ENCODE measurements around the gene SPAG16.

The SPAG16 gene

DNA sequence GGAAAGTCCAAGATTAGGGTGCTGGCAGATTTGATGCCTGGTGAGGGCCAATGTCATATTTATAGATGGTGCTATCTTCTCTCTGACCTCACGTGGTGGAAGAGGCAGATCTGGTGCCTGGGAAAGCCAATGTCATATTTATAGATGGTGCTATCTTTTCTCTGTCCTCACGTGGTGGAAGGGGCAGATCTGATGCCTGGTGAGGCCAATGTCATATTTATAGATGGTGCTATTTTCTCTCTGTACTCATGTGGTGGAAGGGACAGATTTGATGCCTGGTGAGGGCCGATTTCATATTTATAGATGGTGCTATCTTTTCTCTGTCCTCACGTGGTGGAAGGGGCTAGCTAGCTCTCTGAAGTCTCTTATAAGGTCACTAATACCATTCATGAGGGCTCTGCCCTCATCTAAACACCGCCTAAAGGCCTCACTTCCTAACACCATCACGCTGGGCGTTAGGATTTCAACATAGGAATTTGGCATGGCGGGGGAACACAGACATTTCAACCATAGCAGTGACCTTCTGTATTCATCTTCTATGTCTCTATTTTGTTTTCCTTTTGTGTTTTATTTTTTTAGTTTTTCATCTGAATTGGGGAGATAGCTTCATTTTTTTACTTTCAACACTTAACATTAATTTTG, 278.4 kb downstream of the SPAG16 start:
- DNase-seq (ENCODE audit: low spot score in 2 of 2): no peak
- no peak overlapping the region for H3K4me3 ChIP-seq
- H3K27me3 ChIP-seq (ENCODE audit: low read depth): no peaks in the 10 kb centered on the region
- H3K4me1 ChIP-seq: no peaks in the 10 kb centered on the region
- in situ Hi-C loops (cut with MboI; ENCODE audit: low sequenced_read_pairs): no loop called here
- H3K36me3 ChIP-seq (replicated peaks): no peaks in the 10 kb centered on the region
- H3K9me3 ChIP-seq: no peaks in the 10 kb centered on the region

DNA sequence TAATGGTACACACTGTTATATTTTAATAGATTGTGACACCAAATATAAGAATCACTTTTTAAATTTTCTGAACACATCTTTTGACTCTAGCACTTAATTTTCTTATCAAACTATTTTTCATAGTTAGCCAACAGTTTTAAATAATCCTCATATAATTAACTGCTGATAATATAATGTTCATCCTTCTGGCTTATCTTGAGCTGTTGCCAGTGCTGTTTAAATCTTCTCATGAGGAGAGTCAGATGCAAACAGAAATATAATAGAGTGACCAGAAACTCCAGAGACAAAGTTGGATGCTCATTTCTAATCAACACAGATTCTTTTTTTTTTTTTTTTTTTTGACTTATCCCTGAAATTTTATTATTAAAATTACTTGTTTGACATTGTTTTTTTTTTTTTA, 282.6 kb downstream of the SPAG16 start:
- no peak overlapping the region for H3K4me3 ChIP-seq
- H3K4me1 ChIP-seq: no peaks in the 10 kb centered on the region
- in situ Hi-C loops (cut with MboI; ENCODE audit: low sequenced_read_pairs): no loop called here
- no peaks in the 10 kb centered on the region for H3K9me3 ChIP-seq
- DNase-seq (ENCODE audit: low spot score in 2 of 2): no peak
- H3K27me3 ChIP-seq (ENCODE audit: low read depth): no peaks in the 10 kb centered on the region
- H3K36me3 ChIP-seq (replicated peaks): no peaks in the 10 kb centered on the region

DNA sequence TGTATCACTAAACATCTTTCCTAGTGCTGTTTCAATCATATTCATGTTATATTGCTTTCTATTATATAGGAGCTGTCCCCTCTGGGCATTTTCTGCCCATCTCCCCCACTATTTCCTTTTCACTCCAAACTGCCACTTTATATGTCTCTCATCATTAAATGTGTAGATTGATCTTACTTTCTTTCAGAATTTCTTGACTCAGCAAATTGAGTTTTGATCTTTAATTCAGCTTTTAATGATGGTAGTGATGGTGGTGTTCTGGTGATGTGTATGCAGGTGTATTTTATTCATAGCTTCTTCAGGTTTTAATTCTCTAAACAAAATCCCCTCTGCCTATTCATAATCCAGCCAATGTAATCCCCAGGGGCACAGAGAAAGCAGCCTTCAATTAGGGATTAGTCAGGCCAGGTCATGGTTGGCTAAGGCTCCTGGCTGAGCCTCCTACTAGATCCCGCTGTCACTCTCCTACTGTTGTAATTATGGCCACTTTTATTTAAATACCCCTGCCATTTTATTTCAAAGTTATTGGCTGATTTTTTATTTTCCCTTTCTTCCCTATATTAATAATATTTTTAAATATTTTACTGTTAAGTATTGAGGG, 325.4 kb downstream of the SPAG16 start:
- H3K4me1 ChIP-seq: no peaks in the 10 kb centered on the region
- H3K36me3 ChIP-seq (replicated peaks): no peaks in the 10 kb centered on the region
- in situ Hi-C loops (cut with MboI; ENCODE audit: low sequenced_read_pairs): no loop called here
- no peaks in the 10 kb centered on the region for H3K9me3 ChIP-seq
- no peaks in the 10 kb centered on the region for H3K27me3 ChIP-seq (ENCODE audit: low read depth)
- peak; percentile 13 to 38 for DNase-seq (ENCODE audit: low spot score in 2 of 2)
- no peak overlapping the region for H3K4me3 ChIP-seq

DNA sequence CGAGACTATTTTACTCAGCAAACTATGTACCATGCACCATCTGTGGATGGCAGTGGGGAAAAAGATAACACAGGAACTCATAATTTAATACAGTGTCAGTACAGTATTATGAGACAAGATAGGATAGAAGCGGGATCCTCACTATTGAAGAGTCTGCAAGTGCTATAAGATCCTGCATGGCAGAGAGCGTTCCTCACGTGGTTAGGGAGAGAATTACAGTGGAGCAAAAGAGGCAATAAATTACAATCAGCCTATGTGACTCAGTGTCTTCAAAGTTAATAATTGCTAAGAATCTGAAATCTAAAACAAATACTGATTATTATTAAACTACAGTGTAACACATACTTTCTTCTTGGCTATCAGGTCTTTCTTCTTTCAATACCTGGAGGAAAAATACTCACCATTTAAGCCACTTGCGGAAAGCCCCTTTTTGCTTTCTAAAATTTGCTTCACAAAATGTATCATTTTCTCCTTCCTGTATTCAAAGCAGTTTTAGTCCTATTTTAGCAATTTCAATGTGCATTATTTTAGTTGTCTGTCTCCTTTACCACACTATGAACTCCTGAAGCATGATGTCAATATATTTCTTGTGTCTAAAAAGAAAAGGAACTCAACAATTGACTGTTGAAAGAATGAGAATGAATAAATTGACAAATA, 342.9 kb downstream of the SPAG16 start:
- Histone ChIP-seq H3K9me3 (no peaks in the 10 kb centered on the region), H3K27me3 (ENCODE audit: low read depth) (no peaks in the 10 kb centered on the region), H3K4me3 (no peak overlapping the region), H3K36me3 (replicated peaks) (no peaks in the 10 kb centered on the region), H3K4me1 (0 out of 2 replicates have a peak, but pooled peaks cover 3% of the 10 kb centered on the region)
- DNase-seq (ENCODE audit: low spot score in 2 of 2): no peak
- in situ Hi-C loops (cut with MboI; ENCODE audit: low sequenced_read_pairs): no loop called here

DNA sequence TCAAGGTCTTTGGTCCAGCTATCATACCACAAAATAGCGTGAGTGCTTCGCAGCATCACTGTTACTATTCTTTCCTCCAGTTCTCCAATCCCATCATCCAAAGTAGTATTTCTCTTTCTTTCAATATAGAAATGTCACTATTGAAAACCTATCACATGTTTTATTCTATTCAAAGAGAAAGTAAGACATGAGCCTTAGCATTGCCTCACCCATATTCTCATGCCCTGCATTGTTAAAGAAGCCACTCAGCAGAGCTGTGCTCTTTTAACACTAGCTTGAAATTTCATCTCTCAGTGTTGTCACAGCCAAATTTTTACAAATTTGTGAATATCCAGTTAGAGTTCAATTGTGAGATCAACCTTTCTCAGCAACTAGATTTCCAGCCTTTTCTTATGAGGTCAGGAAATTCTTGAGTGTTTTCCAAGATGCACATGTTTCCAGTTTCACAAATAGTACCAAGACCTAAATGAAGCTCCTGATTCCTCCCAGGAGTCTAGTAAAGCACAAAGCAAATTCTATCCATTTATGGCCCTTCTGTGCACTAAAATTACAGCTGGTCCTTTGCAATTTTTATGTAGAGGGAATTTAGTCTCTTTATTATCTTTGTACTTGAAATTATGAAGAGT, 343.7 kb downstream of the SPAG16 start:
- no peaks in the 10 kb centered on the region for H3K36me3 ChIP-seq (replicated peaks)
- H3K9me3 ChIP-seq: no peaks in the 10 kb centered on the region
- in situ Hi-C loops (cut with MboI; ENCODE audit: low sequenced_read_pairs): no loop called here
- DNase-seq (ENCODE audit: low spot score in 2 of 2): no peak
- no peaks in the 10 kb centered on the region for H3K27me3 ChIP-seq (ENCODE audit: low read depth)
- H3K4me3 ChIP-seq: no peak overlapping the region
- 0 out of 2 replicates have a peak, but pooled peaks cover 3% of the 10 kb centered on the region for H3K4me1 ChIP-seq

DNA sequence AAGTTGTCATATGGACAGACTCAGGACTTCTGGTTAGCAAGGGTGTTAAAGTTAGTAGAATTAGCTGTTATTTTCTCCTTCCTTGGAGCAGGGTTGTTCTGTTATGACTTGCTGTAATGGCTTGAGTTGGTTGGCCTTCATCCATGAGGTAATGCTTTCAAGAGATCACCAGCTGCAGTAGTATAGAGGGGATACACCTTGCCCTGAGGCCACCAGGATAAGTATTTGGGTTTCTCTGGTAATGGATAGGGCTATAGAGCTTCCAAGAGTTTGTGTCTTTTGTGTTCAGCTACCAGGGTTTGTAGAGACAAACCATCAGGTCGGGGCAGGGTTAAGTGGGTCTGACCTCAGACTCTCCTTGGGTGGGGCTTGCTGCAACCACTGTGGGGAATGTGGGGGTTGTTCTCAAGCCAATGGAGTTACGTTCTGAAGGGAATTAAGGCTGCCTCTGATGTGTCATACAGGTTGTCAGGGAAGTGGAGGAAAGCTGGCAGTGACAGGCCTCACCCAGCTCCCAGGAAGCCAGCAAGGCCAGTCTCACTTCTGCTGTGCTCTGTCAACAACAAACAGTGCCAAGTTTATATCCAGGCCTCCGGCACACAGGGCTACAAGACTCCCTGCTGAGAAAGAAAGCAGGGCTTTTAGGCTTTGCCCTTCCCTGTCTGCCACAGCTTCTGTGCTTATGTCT, 356.6 kb downstream of the SPAG16 start:
- in situ Hi-C loops (cut with MboI; ENCODE audit: low sequenced_read_pairs): no loop called here
- DNase-seq (ENCODE audit: low spot score in 2 of 2): no peak
- H3K9me3 ChIP-seq: no peaks in the 10 kb centered on the region

DNA sequence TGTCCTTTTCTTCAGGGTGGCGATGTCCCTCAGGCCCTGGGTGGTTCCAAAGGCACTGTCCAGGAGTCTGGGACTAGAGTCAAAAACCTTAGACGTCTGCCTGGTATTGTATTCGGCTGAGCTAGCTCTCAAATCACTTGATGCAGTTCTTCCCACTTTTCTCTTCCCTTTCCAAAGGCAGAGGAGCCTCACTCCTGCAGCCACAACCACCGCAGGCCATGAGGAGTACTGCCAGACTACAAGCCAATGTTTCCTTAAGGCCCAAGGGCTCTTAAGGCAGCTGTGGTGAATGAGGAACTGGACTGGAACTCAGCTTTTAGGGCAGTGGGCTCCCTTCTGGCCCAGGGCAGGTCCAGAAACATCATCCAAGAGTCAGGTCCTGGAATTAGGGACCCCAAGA, 360.7 kb downstream of the SPAG16 start:
- DNase-seq (ENCODE audit: low spot score in 2 of 2): no peak
- in situ Hi-C loops (cut with MboI; ENCODE audit: low sequenced_read_pairs): no loop called here
- H3K4me3 ChIP-seq: no peak overlapping the region

More for the DNA sequence above, 356.6 kb downstream of the SPAG16 start:
- H3K36me3 ChIP-seq (replicated peaks): no peaks in the 10 kb centered on the region
- no peak overlapping the region for H3K4me3 ChIP-seq
- no peaks in the 10 kb centered on the region for H3K4me1 ChIP-seq
- H3K27me3 ChIP-seq (ENCODE audit: low read depth): no peaks in the 10 kb centered on the region

DNA sequence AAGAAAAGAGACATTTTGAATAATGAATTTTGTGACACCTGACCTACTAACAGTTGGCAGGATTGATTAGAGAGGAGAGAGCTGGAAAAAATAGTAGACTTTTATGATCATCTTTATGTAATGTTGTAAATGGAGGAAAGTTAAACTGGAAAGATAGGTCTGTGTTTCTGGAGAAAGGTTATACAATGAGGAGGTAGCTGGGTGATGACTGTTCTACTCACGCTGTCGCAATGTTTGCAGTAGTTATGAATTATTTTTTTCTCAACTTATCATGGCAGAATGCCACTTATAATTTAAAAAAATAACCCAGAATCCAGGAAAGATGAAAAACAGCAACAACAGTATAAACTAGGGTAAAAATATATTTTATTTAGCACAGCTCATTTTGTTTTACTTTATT, 364.9 kb downstream of the SPAG16 start:
- Histone ChIP-seq H3K4me3 (no peak overlapping the region), H3K36me3 (replicated peaks) (no peaks in the 10 kb centered on the region), H3K27me3 (ENCODE audit: low read depth) (no peaks in the 10 kb centered on the region), H3K4me1 (no peaks in the 10 kb centered on the region), H3K9me3 (no peaks in the 10 kb centered on the region)
- DNase-seq (ENCODE audit: low spot score in 2 of 2): no peak
- in situ Hi-C loops (cut with MboI; ENCODE audit: low sequenced_read_pairs): no loop called here

More for the DNA sequence above, 360.7 kb downstream of the SPAG16 start:
- H3K9me3 ChIP-seq: no peaks in the 10 kb centered on the region
- H3K4me1 ChIP-seq: no peaks in the 10 kb centered on the region
- H3K36me3 ChIP-seq (replicated peaks): no peaks in the 10 kb centered on the region
- no peaks in the 10 kb centered on the region for H3K27me3 ChIP-seq (ENCODE audit: low read depth)

DNA sequence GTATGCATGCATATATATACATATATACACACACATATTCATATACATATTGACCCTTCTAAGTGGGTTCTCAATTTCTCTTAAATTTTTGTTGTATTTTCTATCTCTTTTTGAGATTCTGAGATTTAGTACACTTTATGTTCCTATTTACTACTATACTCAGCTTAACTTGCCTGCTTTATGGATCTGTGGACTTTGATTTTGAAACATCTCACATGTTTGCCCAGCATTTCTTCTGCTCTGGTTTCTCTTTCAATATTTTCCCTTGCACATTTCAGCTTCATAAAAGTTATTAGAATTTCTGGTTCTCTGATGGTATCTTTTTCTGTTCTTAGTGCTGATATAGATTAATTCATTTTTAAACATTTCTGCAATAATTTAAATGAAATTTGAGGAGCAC, 380.6 kb downstream of the SPAG16 start:
- no peak for DNase-seq (ENCODE audit: low spot score in 2 of 2)
- Histone ChIP-seq H3K36me3 (replicated peaks) (no peaks in the 10 kb centered on the region), H3K9me3 (0 out of 2 replicates have a peak, but pooled peaks cover 2% of the 10 kb centered on the region), H3K4me1 (no peaks in the 10 kb centered on the region), H3K27me3 (ENCODE audit: low read depth) (no peaks in the 10 kb centered on the region), H3K4me3 (no peak overlapping the region)
- in situ Hi-C loops (cut with MboI; ENCODE audit: low sequenced_read_pairs): no loop called here

DNA sequence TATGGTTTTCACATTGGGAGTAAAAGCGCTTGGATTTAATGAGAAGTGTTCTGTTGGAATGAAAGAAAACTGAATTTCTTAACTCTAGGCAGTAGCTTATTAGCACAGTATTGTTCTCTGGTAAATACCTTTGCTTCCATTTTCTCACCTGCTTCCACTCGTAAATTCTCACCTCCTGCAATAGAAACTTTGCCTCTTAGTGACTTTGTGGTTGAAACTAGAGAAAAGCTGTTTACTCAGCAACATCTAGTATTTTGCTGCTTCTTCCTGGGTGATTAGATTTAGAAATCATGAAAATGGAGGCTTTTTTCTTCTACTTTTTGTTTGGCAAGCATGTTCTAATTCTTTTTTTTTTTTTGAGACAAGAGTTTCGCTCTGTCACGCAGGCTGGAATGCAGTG, 385.4 kb downstream of the SPAG16 start:
- Histone ChIP-seq H3K27me3 (ENCODE audit: low read depth) (no peaks in the 10 kb centered on the region), H3K4me3 (no peak overlapping the region), H3K9me3 (peaks cover 2% of the 10 kb centered on the region; the same call in 1 of the 2 replicates), H3K4me1 (no peaks in the 10 kb centered on the region), H3K36me3 (replicated peaks) (no peaks in the 10 kb centered on the region)
- no peak for DNase-seq (ENCODE audit: low spot score in 2 of 2)
- in situ Hi-C loops (cut with MboI; ENCODE audit: low sequenced_read_pairs): no loop called here

DNA sequence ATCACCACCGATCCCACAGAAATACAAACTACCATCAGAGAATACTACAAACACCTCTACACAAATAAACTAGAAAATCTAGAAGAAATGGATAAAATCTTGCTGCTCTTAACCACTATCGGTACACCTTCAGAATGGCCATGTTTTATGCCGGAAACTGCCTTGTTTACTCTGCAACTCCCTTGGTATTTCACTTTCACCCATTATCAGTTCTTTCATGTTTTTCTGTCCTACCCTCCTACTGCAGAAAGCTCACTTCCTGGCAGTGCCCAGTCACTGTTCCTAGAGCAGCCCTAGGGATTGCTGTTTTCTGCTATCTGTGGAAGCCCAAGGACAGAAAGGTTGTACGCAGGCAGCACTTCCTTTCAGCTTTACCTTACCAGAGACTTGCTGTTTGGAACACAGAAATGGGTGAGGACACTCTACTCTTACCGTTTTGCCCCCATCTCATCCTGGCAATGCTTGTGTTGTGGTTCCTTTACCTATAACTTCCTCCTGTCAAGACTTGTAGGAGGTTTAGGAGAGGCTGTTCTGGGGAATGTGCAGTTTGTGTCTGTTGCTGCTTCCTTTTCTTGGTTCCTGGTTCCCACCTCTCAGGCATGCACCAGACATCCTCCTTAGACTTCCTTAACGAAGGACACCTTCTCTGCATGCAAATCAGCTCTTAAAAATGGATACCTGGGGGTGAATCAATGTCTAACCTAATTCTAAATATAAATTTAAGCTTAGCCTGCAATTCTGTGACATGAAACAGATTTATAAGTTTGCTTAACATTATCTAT, 394.4 kb downstream of the SPAG16 start:
- in situ Hi-C loops (cut with MboI; ENCODE audit: low sequenced_read_pairs): no loop called here
- Histone ChIP-seq H3K27me3 (ENCODE audit: low read depth) (no peaks in the 10 kb centered on the region), H3K36me3 (replicated peaks) (no peaks in the 10 kb centered on the region), H3K4me1 (peaks cover 7% of the 10 kb centered on the region), H3K4me3 (no peak overlapping the region), H3K9me3 (0 out of 2 replicates have a peak, but pooled peaks cover 2% of the 10 kb centered on the region)
- DNase-seq (ENCODE audit: low spot score in 2 of 2): no peak

DNA sequence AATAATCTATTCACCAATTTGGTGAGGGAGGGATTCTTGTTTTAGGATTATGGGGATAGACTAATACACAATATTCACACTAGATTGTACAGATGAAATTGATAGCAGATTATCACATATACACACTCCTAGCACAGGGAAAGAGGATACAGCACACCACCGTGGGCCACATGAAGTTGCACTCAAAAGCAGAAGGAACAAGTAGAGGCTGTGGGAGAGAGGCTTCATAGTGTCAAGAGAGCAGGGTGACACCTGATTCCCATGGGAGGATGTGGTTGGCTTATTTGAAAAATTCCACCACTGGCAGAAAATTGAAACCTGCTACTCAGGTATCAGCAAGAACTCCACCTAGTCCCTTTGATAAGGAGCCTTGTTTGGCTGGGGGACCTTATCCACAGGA, 395.6 kb downstream of the SPAG16 start:
- Histone ChIP-seq H3K4me3 (no peak overlapping the region), H3K4me1 (peaks cover 7% of the 10 kb centered on the region), H3K36me3 (replicated peaks) (no peaks in the 10 kb centered on the region), H3K27me3 (ENCODE audit: low read depth) (no peaks in the 10 kb centered on the region), H3K9me3 (0 out of 2 replicates have a peak, but pooled peaks cover 2% of the 10 kb centered on the region)
- in situ Hi-C loops (cut with MboI; ENCODE audit: low sequenced_read_pairs): no loop called here
- no peak for DNase-seq (ENCODE audit: low spot score in 2 of 2)

DNA sequence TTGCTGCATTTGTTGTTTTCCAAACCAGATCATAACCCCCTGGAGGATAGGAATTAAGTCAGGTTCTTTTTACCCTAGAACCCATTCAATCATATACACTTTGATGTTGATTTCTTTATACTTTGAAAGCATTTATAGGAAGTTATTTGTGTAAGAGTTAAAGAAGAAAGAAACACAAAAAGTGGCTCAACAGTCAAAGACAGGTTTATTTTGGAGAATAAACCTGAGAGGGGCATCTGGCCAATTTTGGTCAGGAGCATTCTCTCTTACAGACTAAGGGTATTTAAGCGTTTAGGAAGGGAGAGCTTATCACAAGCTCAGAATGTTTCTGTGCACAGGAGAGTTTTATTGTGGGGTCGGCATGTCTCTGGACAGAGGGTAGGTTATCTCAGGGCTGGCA, 398.0 kb downstream of the SPAG16 start:
- DNase-seq (ENCODE audit: low spot score in 2 of 2): no peak
- in situ Hi-C loops (cut with MboI; ENCODE audit: low sequenced_read_pairs): no loop called here
- Histone ChIP-seq H3K27me3 (ENCODE audit: low read depth) (no peaks in the 10 kb centered on the region), H3K36me3 (replicated peaks) (no peaks in the 10 kb centered on the region), H3K4me1 (peaks cover 9% of the 10 kb centered on the region), H3K9me3 (0 out of 2 replicates have a peak, but pooled peaks cover 2% of the 10 kb centered on the region), H3K4me3 (no peak overlapping the region)
